NK-92 treated with Interleukin-12 subunit alpha and Interleukin-12 subunit beta, amount 100 ng/mL, for 24 hours (cell line): Measurements from ENCODE around the gene LILRB1.
"Not testable (repeated sequence)": the region's sequence is repeated elsewhere in the genome, so short reads cannot be mapped to it uniquely, and the experiment has no call there.

Experiments
- DNase-seq: peaks from one replicate; lab custom pipeline; 2025; lab: John Stamatoyannopoulos, UW

Gene LILRB1

DNA sequence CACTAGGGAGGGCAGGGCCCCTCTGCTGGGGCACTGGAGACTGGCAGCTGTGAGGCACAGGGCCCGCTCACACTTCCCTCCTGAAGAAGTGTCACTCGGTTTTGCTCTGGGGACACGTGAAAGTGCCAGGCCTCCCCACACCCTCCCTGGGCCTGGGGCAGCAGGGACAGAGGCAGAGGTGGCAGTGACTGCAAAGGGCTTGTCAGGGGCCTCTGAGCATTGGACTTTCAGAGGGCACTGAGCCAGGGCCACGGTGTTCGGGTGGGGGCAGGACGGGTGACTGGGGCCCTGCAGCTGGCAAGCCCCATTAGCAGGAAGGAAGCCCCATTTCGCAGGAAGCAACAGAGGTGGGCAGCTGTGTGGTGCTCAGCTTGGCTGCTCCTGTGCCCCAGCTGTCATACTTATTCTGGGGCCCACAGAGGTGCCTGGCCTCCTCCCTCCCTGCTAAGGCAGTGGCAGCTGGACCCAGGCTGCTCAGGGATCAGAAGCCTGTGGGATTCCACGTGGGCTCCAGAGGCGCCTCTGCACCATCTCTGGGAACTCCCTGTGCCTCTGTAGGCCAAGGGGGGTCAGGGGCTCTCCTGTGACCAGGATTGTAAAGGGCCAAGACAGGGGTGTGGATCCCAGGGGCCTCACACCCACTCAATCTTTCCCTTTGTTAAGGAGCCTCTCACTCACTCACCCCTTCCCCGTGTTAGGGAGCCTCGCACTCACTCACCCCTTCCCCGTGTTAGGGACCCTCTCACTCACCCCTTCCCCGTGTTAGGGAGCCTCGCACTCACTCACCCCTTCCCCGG is 5.2 kb upstream of the LILRB1 start:
- not testable (repeated sequence) for DNase-seq

DNA sequence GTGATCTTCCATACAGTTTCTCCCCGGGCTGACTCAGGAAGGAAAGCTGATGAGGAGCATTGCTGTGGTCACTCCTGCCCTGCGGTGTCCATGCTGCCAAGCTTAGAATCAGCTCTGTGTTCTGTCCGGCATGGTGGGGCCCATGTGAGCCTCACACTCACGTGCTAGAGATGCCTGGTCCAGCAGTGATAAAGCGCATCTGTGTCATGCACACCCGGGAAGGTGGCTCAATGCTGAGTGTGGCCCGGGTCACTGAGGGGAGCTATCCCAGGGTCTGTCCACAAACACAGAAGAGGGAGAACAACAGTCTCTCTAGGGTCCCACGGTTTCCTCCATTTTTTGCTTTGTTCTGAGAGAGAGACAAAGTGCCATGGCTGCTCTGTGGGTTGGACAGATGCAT is 3.5 kb upstream of the LILRB1 start:
- DNase-seq, result no peak

- not testable (repeated sequence) for DNase-seq
Observed at GRCh38 chr19:54627912-54628311, 2.4 kb upstream of the LILRB1 start.

GRCh38 chr19:54630782-54631181 is 498 bp downstream of the LILRB1 start:
- DNase-seq, result no peak

- not testable (repeated sequence) for DNase-seq
Observed at GRCh38 chr19:54631489-54632337, 1.4 kb downstream of the LILRB1 start.

- not testable (repeated sequence) for DNase-seq
Observed at GRCh38 chr19:54632517-54632916, 2.2 kb downstream of the LILRB1 start.

GRCh38 chr19:54633401-54633800 is 3.1 kb downstream of the LILRB1 start:
- no peak for DNase-seq

DNA sequence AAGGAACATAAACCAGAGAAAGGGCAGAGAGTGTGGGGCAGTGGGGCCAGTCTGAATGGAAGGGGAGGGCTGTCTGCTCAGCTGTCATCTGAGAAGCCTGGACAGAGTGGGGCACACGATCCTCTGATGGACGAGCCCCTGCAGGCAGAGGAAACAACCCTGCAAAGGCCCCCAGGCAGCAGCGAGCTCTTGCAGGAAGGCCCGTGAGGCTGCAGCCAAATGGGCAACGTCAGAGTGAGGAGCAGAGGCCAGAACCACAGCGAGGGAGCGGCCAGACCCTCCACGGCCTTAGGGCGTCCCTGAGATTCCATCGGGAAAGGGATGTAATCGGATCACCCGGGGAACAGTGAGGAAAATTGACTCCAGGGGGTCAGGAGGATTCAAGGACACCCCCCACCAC is 5.8 kb downstream of the LILRB1 start:
- not testable (repeated sequence) for DNase-seq

DNA sequence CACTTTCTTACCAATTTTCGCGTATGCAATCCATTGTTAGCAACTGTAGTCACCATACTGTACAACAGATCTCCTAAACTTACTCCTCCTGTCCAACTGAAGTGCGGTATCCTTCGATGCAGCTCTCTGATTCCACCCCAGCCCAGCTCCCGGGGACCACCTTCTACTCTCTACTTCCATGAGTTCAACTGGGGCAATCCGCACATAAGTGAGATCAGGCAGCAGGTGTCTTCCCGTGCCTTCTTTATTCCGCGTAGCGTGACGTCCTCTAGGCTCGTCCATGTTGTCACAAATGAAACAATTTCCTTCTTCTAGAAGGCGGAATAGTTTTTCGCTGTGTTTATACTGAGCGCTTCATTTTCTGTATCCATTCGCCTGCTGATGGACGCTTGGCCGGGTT is 8.4 kb downstream of the LILRB1 start:
- DNase-seq, result no peak

DNA sequence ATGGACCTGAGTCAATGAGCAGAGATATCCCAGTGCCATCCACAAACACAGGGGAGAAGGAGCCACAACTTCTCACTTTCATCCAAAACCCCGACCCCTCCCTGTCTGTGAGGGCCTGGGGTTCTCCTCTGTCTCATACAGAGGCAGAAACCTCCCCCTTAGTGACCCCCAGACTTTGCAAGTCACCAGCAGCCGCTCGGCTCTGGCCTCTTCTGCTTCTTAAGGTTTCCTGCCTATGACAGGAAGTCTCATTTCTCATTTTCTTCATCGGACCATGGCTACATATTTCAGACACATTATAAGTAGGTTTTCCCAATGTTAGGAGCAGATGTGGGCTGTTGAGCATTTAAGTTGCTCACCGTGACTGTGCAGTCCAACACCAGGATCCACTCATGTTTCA is 12.7 kb downstream of the LILRB1 start:
- DNase-seq, result not testable (repeated sequence)

- DNase-seq, result not testable (repeated sequence)
Observed at GRCh38 chr19:54643583-54643982, 13.3 kb downstream of the LILRB1 start.

DNA sequence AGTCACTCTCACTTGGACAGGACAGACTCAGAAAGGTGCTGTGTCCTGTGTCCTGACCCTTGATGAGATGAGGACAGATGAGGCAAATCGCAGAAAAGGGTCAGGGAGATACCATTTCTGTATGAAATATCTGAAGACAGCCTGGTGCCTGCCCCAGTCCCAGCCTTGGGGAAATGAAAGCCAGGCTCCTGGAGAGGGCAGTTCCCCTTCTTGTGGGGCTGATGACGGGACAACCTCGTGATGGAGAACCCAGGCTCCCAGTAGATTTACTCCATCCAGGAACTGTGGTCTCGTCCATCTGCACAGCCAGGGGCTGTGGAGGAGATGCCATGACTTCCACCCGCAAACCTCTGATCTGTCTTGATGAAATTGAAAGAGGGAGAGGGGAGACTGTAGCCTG is 13.8 kb downstream of the LILRB1 start:
- DNase-seq, result no peak

- DNase-seq, result no peak
Observed at GRCh38 chr19:54646331-54646841, 16.1 kb downstream of the LILRB1 start.

- DNase-seq, result no peak
Observed at GRCh38 chr19:54648129-54648528, 17.8 kb downstream of the LILRB1 start.

DNA sequence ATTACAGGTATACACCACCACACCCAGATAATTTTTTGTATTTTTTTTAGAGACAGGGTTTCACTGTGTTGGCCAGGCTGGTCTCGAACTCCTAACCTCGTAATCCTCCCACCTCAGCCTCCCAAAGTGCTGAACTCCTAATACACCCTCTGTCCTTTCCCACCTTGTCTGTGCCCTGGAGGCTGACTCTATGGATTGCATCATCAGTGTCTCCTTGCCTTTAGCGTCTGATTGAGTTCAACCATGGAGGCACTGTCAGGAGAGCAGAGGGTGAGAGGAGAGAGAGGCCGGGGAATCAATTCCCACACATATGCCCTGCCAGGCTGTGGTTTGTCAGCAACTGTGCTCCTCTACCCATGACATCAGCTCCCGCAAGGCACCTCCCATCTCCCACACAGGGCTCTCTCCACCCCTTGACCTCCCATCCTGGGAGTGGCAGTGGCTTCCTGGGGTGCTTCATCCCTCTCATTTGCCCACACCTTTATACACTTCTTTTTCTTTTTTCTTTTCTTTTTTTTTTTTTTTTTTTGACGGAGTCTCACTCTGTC is 19.9 kb downstream of the LILRB1 start:
- no peak for DNase-seq

DNA sequence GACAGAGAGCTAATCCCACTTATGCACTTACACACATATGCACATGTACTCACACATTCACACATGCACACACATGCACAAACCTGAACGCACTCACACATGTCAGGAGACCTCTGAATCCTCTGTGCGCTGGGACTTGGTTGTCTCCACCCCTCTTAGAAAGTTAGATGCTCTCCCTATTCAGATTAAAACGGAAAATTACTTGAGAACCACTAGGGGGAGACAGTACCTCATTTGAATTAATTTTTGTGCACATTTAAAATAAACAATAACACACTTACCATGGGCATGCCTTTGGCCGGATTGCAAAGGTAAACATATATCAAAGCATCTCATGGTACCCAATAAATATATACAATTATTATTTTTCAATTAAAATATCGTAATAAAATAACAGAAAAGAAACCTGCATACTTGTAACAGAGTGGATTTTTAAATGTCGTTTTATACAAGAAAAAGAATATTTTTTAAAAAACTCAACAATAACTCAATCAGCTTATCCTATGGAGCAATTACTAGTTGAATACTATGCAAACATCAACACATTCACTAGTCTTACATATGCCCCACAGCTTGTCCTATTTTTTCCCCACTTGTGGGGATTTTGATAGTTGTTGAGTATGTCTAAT is 23.0 kb downstream of the LILRB1 start:
- no peak for DNase-seq

DNA sequence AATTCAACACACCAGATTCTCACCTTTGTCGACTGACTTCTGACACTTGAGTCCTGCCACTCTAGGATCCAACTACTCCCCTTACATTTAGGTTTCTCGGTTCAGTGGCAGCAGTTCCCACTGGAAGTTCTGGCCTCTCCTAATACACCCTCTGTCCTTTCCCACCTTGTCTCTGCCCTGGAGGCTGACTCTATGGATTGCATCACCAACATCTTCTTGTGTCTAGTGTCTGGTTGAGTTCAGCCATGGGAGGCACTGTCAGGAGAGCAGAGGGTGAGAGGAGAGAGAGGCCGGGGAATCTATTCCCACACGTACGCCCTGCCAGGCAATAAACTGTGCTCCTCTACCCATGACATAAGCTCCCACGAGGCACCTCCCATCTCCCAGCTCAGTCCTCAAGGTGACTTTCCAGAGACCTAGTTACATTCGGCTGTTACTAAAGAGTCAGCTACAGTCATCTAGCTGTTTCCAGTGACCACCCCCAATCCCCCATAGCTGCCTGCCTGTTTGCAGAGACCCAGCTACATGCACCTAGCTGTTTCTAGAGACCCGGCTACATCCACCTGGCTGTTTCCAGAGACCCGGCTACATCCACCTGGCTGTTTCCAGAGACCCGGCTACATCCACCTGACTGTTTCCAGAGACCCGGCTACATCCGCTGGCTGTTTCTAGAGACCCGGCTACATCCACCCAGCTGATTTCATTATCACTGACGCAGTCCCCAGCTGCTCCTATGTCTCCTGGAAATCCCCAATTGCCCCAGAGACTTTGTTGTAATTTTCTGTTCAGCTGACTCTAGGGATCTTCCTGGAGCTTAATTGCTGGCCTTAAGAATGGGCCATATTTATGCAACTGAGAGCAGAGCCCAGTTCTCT is 24.4 kb downstream of the LILRB1 start:
- DNase-seq, result no peak

- DNase-seq, result no peak
Observed at GRCh38 chr19:54659300-54659699, 29.0 kb downstream of the LILRB1 start.

- no peak for DNase-seq
Observed at GRCh38 chr19:54660306-54660705, 30.0 kb downstream of the LILRB1 start.

- DNase-seq, result no peak
Observed at GRCh38 chr19:54660964-54661363, 30.7 kb downstream of the LILRB1 start.

DNA sequence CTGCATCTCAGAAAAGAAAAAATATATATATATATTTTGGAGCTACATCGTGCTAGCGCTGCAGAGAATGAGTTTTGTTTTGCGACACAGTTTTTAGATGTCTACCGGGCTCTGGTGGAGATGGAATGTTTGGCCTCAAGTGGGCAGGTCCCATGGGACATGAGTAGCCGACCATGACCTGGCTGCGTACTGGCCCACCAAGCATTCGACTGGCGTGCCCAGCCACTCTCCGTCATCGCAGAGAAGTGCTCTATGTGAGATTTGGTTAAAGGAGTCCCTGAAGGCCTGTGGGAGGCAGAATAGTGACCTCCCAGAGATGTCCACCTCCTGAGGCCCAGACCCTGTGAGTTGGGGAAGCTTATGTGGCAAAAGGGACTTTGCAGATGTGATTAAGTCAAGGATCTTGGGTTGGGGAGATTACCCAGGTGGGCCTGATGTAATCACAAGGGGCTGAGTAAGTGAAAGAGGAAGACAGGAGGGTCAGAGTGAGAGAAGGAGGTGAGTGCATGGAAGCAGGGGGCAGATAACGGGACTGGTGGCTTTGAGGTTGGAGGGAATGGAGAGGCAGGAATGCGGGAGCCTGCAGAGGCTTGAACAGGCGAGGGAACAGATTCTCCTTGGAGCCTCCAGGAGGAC is 31.7 kb downstream of the LILRB1 start:
- DNase-seq, result no peak
